HG03457 (cell line): ENCODE results near the gene CHMP4B.

Source experiments
- ATAC-seq: cut with Tn5 transposase; IDR thresholded peaks from one replicate; pipeline ENCODE4 v1.9.1; 2021; ENCODE audit warnings: moderate number of reproducible peaks; ENCODE audit not compliant: unreplicated experiment

The CHMP4B gene

DNA sequence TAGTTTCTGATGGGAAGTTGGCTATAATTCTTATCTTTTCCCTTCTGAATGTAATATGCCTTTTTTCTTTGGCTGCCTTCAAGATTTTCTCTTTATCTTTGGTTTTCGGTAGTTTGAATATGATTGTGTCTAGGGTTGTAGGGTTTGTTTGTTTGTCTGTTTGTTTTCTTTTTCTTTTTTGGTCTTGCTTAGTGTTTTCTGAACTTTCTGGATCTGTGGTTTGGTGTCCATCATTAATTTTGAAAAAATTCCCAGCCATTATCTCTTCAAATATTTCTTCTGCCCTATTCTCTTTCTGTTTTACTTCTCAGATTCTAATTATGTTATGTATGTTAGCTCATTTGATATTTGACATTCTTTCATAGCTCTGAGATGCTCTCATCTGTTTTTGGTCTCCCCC, 79.4 kb downstream of the CHMP4B start:
- no peak for ATAC-seq

DNA sequence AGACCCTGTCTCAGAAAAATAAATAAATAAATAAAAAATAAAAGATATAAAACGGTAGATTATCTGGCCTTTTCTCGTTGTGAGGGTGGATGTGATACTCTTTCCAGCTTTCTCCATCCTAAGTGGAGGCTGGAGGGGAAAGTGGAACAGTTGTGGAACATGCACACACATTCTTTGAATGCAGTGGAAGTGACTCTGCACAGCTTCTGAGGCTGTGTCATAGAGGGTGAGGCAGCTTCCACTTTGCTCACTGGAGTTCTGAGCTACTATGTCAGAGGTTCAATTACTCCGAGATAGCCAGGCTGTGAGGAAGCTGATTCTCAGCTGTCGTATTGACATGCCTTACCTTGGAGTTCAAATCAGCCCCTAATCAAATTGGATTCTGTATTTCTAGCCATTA, 82.2 kb downstream of the CHMP4B start:
- ATAC-seq: no peak

DNA sequence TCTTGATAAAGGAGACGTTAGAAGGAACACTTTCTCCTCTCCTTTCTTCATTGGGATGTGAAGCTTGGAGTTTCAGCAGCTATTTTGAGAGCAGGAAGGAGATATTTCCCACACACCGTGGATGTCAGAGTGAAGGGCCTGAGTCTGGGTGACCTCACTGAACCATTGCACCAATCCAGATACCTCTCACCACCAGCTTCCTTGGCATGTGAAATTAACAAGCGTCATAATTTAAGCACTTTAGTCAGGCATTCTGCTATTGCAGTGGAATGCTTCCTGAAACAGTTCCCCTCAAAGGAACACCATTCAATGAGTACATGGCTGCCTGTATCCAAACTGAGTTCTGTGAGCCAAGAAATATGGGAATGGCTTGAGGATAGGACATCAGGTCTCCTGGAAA, 83.7 kb downstream of the CHMP4B start:
- no peak for ATAC-seq

DNA sequence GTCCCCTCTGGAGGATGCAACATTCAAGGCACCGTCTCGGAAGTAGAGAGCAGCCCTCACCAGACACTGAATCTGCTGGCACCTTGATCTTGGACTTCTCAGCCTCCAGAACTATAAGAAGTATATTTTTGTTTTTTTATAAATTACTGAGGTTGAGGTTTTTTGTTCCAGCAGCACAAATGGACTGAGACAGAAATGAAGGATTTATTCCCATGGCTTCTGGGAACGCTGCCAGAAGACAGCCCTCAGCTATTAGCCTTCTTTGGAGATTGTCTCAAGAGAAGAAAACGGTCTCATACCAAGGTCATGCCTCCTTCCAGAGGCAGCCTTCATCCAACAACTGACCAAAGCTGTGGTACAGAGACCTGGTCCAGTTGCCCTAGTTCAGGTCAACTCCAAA, 85.4 kb downstream of the CHMP4B start:
- ATAC-seq: no peak

DNA sequence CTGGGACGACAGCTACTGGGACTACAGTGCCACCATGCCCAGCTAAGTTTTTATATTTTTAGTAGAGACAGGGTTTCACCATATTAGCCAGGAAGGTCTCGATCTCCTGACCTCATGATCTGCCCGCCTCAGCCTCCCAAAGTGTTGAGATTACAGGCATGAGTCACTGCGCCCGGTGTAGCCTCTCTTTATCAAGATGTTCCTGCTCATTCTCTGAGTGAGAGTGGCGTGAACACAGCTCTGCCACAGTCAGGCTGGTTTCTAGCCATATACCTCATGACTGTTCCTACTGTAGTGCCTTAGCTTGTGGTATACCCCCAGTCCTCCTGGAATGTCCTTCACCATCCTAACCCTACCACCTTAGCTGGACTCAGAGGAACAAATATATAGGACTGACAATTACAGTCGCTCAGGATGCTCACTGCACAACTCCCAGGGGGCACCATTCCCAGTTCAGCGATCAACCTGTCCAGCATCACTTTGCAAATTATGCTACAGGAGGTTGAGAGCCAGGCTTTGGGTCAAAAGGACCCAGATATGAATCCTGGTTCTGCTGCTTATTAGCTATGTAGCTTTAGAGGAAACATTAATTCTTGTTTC, 86.3 kb downstream of the CHMP4B start:
- ATAC-seq: no peak

DNA sequence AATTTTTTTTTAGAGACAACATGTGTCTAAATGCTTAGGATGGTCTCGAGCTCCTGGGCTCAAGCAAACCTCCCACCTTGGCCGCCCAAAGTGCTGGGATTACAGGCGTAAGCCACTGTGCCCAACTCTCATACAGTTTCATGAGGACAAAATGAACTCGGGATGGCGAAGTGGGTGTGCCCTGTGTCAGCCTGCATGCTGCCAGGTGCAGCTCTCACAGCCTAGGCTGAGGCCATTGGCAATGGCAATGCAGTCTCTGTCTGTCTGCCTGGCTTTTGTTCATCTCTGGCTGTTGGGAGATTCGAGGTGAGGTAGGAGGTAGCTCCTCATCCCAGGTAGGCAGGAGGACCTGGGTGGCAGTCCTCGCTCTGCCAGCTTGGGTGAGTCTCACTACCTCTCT, 88.0 kb downstream of the CHMP4B start:
- ATAC-seq: no peak

DNA sequence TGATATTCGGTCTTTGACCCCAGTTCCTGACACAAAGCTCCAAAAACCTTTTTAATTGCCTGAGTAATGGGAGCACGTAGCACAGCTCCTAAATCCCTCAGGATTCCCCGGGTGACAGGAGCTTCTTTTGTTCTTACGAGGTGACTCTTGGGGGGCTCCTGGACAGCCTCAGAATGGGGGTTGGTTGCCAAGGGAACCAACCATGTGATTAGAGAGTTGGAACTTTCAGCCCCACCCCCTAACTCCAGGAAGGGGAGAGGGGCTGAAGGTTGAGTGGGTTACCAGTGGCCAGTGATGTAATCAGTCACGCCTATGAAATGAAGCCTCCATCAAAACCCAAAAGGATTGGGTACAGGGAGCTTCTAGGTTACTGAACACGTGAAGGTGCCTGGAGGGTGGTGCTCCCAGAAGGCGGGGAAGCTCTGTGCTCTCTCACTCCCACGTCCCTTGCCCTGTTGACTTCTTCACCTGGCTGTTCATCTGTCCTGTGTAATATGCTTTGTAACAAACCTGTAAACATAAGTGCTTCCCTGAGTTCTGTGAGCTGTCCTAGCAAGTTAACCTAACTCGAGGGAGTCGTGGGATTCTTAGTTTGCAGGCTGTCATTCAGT, 89.5 kb downstream of the CHMP4B start:
- no peak for ATAC-seq

DNA sequence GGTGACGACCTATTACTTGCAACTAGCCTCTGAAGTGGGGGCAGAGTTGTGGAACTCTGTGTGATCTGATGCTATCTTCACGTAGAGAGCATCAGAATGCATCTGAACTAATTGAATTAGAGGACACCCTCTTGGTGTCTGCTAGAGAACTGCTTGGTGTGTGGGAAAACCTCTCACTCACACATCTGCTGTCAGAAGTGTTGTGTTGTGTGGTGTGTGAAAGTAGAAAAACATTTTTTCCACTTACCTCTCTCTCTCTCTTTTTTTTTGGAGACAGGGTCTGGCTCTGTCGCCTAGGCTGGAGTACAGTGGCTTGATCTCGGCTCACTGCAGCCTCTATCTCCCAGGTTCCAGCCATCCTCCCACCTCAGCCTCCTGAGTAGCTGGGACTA, 90.0 kb downstream of the CHMP4B start:
- no peak for ATAC-seq

DNA sequence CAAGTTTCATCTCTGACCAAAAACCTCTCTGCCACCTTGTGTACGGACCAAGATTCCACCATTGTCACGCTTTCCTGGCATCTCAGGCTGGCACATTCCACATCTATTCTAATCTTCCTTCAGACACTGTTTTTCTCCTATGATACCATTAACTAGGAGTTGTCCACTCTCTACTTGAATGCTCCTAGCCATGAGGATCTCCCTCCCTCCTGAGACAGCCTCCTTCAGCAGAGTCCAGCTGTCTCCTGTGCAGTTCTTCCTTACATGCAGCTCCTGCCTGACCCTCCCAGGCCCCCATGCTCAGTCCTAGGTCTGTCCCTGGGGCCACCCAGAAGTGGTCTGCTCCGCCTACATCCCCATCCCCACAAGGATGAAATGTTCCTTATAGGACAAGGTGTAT, 90.9 kb downstream of the CHMP4B start:
- ATAC-seq: no peak
